Activated T-helper 1 cell treated with Interleukin-2 at 50 U/mL for 16 hours (primary cell): ENCODE results near the gene ASIC2.
"Not testable (repeated sequence)": the region's sequence is repeated elsewhere in the genome, so short reads cannot be mapped to it uniquely, and the experiment has no call there.

ENCODE experiments used
- DNase-seq: peaks from one replicate; pipeline ENCODE4 v3.0.0-alpha.2; 2020; ENCODE audit warnings: low read depth

ASIC2 gene

DNA sequence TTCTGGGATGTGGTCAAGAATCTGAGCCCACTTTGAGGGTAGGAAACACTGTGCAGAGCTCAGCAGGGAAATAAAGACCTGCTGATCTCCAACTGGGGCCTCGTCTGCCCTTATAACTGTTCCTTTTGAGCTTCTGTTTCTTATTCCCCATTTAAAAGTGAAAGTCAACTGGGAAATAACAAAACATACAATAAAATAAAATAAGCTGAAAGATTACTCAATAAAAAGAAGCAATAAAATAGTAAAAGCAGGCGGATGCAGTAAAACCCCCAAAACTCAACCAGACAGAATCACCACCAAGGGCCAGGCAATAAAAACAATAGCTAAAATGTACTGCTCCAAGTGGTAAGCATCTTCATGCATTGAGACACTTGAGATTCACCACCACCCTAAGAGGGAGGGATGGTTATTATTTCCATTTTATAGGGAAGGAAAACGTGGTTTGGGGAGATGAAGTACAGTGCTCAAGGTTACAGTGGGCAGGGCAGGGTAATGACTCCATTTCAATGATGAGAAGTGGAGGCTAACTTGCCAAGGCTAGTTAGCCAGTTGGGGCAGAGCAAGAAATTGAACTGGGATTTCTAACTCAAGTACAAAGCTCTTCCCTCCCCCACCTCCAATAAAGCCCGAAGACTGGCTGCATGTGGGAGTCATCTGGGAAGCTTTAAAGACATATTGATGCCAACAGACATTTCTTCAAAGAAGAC, 307.9 kb downstream of the ASIC2 start:
- no peak for DNase-seq

DNA sequence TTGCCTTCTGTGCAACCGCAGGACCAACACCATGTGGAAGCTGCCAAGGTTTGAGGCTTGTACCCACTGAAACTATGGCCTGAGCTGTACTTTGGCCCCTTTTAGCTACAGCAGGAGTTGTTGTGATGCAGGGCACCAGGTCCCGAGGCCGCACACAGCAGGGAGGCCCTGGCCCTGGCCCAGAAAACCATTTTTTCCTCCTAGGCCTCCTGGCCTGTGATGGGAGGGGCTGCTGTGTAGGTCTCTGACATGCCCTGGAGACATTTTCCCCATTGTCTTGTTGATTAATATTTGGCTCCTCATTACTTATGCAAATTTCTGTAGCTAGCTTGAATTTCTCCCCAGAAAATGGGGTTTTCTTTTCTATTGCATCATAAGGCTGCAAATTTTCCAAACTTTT, 311.5 kb downstream of the ASIC2 start:
- not testable (repeated sequence) for DNase-seq

DNA sequence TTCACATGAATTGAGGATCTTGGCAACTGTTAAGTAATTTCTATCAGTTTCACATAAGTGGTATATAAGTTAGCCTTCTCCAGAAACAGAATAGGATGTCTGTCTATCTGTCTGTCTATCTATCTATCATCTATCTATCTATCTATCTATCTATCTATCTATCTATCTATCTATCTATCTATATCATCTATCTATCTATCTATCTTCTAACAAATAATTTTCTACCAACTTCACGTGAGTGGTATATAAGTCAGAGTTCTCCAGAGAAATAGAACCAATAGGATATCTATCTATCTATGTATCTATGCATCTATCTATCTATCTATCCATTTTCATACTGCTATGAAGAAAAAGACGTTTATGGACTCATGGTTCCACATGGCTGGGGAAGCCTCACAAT, 312.9 kb downstream of the ASIC2 start:
- DNase-seq = no peak

DNA sequence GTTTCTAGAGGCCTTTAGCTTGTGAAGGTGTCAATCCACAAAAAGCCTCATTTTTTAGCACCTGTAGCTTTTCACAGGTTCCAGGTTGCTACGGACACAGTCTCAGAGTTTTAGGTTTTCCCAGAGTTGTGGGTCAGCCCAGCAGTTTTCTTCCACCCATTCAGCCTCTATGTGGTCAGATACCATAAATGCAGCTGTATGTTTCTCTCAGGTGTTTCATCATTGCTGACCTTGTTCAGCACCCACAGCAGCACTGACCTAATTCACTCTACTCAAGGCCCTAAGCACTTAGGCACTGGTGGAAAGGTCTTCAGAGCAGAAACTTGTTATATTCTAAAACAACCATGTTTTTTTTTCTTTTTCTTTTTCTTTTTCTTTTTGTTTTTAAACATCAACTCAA, 316.5 kb downstream of the ASIC2 start:
- DNase-seq = no peak

DNA sequence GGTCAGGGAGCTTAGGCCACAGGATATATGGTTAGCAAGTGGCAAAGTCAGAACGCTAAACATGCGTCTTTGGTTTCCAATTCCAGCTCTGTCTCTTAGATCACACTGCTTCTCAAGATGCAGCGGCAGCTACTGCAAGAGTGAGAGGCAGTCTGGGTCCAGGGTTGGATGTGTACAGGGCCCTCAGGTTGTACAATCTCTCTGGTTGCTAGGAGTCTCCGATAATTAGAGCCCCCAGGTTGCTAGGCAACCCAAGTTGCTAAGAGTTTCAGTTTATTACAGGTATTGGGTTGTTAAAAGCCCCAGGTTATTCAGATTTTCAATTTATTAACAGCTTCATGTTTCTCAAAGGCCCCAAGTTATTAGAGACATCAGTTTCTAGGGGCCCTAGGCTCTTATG, 317.0 kb downstream of the ASIC2 start:
- DNase-seq = no peak

DNA sequence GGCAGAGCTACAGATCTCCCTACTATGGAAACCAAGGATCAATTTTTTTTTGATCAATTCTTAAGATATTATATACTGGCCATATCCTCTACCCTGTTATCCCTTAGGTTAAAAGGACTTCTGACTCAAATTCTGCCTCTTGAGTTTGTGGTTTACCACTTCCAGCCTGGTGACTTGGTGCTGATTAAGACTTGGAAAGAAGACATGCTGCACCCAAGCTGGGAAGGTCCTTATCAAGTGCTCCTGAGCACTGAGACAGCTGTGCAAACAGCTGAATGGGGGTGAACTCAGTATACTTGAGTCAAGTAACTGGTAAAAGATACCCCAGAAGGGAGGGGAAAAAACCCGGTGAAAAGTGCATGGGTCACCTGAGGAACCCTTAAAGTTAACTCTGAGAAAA, 321.9 kb downstream of the ASIC2 start:
- DNase-seq = no peak

DNA sequence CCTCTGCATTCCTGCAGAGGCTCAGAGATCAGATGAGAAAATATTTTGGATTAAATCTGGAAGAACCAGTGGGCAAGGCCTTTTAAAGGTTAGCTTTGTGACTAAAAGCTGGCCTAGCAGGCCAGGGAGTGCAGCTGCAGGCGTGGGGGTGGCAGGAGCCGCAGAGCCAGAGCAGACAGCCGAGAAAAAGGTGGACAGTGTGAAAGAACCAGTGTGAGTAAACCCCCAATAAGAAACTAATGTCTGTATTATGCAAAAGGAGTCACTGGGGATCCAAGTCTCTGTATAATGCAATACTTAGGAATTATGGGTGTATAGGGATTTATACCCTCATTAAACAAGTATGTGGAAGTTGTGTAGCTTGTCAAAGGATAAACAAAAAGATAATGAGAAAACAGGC, 322.8 kb downstream of the ASIC2 start:
- DNase-seq = no peak

DNA sequence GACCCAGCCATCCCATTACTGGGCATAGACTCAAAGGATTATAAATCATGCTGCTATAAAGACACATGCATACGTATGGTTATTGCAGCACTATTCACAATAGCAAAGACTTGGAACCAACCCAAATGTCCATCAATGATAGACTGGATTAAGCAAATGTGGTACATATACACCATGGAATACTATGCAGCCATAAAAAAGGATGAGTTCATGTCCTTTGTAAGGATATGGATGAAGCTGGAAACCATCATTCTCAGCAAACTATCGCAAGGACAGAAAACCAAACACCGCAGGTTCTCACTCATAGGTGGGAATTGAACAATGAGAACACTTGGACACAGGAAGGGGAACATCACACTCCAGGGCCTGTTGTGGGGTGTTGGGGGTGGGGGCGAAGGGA, 323.9 kb downstream of the ASIC2 start:
- not testable (repeated sequence) for DNase-seq

DNA sequence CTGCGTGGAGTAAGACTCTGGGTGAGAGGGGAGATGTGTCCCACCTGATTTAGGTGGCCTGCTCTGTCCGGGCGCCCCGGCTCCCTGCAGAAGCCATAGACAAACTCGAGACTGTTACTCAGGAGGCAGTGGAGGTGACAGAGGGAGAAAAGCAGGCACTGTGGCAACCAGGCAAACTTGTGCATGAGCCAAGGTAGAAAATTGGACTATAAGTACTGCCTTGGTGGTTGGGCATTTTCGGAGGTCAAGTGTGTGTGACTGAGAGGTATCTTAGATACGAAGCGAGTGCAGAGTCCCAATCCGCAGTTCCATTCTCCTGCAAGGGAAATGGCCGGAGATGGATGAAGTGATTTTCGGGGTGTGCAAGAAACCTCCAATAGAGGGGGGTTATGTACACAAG, 328.6 kb downstream of the ASIC2 start:
- DNase-seq = no peak
